Hippocampal formation (tissue), 2 donors: ENCODE data around the gene RALA.
"Not testable (repeated sequence)": the region's sequence is repeated elsewhere in the genome, so short reads cannot be mapped to it uniquely, and the experiment has no call there.

ENCODE experiments used
- DNase-seq, 2 donors: peaks; one replicate each; lab custom pipeline; 2025; lab: John Stamatoyannopoulos, UW

Gene RALA

DNA sequence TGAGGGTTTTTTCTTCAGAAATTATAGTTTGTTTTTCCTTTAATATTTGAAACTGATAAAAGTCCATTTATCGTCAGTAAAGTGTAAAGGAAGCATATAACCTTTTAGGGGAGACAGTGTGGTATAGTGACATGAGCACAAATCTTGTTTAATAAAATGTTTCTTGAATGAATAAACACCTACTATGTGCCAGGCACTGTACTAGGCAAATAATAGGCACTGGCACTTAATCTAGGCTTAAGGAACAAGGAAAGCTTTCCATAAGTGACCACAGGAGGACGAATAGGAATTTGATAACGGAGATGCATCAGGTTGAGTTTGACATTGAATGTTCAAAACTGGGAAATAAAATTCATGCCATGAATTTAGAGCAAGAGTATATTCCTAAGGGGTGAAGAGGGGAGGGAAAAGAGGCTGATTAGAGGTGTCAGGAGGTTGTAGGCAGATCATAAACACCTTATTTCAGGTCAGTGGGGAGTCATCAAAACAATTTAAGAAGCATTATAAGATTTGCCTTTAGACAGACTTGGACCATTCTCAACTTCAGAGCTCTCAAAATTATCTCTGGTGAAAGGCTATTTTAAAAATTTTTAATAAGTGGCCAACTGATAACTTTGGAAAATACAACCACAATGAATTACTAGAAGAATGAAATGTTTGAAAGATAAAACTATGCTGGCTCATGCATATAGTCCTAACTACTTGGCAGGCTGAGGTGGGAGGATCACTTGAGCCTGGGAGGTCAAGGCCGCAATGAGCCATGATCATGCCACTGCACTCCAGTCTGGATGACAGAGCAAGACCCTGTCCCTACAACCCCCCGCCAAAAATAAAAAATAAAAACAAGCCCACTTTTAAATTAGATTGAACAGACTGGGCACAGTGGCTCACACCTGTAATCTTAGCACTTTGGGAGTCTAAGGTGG lies 22.4 kb downstream of the RALA start:
- DNase-seq, result no peak

DNA sequence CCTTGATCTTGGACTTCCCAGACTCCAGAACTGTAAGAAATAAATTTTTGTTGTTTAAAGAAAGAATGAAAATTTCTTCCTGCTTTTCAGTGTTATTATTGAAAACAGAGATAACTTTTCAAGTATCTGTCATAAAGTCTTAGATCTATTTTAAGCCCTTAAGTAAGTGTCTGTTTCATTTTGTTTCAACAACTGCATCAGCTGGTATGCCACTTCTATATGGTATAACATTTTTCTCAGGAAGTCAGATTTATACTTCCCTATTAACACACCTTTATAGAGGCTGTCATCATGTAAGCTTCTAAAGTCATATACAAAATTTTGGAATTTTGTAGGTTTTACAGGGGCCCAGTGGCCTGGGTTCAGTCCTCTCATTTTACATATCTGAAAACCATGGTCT lies 24.4 kb downstream of the RALA start:
- DNase-seq, result no peak

DNA sequence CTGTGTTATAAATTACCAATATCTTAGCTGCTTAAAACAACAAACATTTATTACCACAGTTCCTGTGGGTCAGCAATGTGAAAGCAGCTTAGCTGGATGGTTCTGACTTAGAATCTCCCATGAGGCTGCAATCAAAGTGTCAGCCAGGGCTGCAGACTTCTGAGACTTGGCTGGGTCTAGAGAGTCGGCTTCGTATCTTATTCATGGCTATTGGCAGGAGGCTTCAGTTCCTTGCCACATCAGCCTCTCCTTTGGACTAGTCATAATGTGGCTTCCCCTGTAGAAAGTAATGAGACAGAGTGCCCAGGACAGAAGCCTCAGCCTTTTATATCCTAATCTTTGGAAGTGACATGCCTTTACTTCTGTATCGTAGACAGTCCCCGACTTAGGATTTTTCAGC lies 27.3 kb downstream of the RALA start:
- peak in 1 of 2 donors; percentile 1 for DNase-seq

DNA sequence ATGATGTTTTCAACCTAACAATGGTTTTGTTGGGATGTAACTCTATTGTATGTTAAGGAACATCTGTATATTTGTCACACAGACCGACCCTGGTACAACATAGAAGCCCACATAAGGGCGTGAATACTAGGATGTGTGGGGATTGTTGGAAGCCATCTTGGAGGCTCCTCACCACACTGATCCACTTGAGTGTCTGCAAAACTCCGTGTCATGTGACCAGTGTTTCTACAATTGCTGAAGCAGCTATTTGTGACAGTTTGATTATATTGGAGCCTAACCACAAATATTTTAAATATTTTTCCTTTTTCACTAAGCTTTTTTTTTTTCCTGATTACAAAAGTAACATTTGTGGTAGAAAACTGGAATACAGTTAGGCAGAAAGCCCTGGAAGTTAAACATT lies 27.9 kb downstream of the RALA start:
- no peak for DNase-seq

DNA sequence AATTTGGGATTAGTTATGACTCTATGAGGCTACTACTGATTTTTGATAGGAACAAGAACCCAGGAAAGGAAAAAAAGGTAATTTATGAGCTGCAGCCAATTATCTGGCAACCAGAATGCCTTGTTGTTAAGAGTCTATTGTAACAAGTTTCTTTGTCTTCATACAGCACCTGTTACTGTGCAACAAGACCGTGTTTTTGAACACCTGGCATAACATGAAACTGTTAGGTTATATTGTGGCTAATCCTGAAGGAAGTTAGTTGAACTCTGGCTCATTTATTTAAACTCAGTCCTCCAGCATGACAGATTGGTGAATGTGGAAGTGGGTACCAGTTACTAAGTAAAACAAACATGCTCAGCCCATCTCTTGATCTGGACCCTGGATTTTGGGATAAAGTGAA lies 33.0 kb downstream of the RALA start:
- DNase-seq, result no peak

DNA sequence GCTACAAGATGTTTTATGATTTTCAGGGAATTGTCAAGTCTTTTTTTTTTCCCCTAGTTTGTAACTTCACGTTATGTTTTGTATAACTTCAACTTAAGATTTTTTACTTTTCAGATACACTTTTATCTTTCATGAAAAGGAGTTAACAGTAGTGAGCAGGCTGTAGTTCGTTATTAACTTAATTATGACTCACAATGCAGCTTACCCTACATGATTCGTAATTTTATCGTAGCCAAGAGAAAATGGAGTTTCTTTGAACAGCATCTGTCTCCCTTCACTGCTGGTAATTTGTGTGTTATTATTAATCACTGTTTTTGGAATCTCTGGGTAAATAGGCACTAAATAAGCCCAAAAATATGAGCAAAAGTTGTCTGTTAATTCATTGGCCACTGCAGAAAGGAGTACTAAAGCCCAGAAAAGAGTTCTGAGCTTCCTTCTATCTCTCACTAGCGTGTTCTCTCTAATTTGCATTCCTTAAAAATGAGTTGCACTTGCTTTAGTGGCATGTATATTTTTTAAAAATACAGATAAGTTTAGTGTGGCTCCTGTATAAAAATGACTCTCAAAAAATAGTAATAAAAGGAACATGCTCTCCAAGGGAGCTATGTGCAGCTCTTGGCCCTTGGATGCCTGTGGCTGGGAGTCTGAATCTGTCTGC lies 36.1 kb downstream of the RALA start:
- no peak for DNase-seq

DNA sequence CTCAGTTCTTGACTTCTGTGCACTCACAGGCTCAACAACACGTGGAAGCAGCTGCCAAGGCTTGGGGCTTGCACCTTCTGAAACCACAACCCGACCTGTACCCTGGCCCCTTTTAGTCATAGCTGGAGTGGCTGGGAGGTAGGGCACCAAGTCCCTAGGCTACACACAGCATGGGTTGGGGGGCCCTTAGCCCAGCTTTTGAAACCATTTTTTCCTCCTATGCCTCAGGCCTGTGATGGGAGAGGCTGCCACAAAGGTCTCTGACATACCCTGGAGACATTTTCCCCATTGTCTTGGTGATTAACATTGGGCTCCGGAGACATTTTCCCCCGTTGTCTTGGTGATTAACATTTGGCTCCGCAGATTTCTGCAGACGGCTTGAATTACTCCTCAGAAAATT lies 38.6 kb downstream of the RALA start:
- DNase-seq, result no peak

DNA sequence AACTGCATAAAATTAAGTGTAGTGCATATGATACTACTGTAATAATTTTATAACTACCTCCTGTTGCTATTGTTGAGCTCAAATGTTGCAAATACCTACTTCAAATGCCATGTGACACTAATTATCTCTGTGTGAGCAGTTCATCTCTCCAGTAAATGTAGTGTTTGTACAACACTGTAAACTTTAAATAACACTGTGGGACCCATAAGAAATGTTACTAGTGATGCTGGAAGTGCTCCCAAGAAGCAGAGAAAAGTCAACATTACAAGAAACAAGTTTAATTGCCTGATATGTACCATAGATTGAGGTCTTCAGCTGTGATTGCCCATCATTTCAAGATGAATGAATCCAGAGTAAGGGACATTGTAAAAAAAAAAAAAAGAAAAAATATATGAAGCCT lies 39.9 kb downstream of the RALA start:
- DNase-seq, result no peak

DNA sequence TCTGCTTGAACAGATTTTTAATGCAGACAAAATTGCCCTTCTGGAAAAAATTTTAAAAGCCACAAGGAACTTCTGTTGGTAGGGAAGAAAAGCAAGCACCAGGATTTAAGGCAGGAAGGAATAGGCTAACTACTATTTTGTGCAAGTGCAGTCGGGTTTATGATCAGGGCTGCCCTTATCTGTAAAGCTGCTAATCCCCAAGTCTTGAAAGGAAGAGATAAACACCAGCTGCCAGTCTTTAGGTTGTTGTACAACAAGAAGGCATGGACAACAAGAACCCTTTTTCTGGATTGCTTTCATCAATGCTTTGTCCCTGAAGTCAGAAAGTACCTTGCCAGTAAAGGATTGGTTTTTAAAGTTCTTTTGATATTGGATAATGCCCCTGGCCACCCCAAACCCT lies 40.7 kb downstream of the RALA start:
- no peak for DNase-seq

DNA sequence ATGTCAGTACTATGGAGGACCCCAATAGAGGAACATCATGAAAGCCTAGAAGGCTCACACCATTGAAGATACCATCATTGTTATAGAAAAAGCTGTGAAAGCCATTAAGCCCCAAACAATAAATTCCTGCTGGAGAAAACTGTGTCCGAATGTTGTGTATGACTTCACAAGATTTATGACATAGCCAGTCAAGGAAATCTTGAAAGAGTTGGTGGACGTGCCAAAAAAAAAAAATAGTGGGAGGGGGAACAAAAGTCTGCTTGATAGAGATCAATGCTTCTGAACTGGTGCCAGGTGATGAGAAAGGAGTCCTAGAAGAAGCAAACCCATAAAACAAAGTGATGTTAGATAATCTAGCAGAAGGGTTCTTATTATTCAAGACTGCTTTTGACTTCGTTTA lies 41.2 kb downstream of the RALA start:
- no peak for DNase-seq

DNA sequence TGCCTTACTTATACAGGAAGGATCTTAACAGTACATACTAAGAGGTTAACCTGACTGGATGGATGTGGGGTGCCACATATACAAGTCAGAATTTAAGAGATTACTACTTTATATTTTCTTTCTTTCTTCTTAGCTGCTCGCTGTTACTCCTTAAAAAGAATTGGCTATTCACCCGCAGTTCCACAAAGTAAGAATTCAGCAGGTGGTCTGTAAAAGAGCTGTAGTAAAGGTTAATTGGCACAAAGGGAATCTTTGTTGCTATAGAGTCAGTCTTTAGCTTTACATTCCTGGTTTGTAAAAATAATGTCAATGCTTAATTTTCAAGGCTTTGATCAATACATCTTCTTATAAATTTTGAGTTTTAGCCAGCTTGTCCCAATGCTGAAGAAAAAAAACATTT lies 43.2 kb downstream of the RALA start:
- DNase-seq, result no peak

DNA sequence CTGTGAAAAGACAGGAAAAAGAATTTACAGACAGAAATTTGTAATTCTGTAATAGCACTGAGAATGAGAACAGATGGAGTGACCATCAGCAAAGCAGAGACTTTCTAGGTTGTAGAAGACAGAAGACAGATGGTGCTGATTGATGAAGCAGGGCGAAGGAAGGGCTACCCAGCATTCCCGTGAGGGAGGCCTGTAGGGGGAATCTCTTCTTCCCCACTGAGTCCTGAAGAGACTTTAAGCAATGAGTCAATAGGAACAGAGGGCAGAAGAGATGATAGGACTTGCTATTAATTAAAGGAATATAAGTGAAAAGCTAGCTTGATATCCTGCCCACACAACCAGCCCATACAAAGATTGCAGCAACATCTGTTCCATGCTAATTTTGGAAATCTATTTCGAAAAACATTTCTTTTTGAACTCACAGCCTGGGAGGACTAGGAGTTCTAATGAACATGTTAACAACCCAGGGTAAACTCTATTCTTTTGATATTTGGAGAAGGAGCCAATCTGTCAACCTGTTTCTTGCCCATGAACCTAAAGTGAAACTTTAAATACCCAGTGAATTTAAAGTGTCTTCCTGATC lies 44.1 kb downstream of the RALA start:
- DNase-seq, result no peak

DNA sequence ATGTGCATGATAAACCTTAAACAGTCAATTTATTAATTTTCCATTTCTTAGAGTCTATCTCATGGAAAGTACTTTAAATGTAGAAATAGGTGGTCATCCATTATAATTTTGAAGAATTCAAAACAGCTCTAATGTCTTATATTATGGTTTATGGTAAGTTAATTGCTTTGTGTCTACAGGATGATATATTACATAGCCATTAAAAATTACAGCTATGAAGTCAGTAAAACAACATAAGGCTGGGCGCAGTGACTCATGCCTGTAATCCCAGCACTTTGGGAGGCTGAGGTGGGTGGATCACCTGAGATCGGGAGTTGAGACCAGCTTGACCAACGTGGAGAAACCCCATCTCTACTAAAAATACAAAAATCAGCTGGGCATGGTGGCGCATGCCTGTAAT lies 44.9 kb downstream of the RALA start:
- not testable (repeated sequence) for DNase-seq

DNA sequence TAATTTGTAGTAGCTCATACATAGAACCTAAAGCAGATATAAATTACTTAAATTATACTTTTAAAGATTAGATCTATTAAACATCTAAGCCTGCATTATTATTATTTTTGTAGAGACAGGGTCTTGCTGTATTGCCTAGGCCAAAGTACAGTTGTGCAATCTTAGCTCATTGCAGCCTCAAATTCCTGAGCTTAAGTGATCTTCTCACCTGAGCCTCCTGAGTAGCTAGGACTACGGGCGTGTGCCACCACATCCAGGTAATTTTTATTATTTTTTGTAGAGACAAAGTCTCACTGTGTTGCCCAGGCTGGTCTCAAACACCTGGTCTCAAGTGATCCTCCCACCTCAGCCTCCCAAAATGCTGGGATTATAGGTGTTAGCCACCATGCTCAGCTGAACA lies 46.7 kb downstream of the RALA start:
- DNase-seq, result no peak

DNA sequence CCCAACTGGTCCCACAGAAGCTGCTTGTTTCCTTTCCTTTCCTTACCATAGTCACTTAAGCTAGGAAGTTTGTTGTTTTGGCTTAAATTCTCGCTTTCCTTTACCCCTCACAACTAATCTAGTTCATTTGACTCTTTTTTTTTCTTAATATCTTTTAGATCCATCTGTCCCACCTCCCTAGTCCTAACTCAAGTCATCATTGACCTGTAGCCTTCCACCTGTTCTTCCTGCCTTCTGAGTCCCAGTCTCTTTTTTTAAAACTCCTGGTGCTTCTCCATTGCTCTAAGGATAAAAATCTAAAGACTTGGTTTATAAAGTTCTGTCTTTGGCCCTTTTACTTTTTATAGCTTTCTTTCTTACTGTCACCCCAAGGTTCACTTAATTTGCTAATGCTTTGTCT lies 47.6 kb downstream of the RALA start:
- no peak for DNase-seq

DNA sequence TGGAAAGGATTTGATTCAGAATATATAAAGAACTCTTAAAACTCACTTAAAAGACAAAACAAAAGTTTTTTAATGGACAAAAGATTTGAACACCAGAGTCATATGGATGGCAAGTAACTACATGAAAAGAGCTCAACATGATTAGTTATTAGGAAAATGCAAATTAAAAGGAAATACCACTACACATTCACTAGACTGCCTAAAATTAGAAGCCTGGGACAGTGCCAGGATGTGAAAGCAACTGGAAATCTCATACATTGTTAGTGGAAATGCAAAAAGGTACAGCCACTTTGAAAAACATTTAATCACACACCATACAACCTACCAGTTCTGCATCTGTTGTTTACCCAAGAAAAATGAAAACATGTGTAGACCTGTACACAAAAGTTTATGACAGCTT lies 48.8 kb downstream of the RALA start:
- DNase-seq, result no peak

DNA sequence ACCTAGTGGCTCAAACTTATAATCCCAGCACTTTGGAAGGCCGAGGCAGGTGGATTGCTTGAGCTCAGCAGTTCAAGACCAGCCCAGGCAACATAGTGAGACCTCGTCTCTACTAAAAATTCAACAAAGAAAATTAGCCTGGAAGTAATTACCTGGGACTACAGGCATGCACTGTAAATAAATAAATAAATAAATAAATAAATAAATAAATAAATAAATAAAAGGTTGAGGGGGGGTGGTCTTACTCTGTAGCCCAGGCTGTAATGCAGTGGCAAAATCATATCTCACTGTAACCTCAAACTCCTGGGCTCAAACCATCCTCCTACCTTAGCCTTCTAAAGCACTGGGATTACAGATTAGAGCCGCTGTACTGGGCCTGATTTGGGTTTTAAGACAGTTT lies 50.5 kb downstream of the RALA start:
- DNase-seq, result no peak

DNA sequence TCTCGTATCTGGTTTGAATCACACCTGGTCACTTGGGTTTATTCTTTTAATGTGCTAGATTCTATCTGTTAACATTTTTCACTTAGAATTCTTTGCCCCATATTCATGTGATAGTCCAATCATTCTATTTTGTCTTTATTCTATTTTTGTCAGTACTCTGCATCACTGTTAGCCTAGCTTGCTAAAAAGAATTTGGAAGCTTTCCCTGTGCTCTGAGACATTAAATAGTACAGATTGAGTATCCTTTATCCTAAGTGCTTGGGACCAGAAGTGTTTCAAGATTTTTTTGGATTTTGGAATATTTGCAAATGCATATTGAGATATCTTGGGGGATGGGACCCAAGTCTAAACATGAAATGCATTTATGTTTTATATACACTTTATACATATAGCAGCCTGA lies 51.0 kb downstream of the RALA start:
- peak in 1 of 2 donors; percentile 15 for DNase-seq

DNA sequence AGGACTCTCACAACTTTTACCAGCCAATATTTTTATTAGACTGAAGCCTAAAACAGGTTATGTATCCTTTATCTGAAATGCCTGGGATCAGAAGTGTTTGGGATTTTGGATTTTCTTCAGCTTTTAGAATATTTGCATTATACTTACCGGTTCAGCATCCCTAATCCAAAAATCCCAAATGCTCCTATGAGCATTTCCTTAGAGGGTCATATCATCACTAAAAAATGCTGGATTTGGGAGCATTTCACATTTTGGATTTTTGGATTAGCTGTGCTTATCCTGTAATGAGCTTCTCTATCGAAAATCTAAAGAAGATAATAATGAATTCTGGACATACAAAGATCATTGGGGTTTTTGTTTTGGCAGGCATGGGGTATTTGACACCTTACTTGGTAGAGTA lies 53.0 kb downstream of the RALA start:
- DNase-seq, result no peak

DNA sequence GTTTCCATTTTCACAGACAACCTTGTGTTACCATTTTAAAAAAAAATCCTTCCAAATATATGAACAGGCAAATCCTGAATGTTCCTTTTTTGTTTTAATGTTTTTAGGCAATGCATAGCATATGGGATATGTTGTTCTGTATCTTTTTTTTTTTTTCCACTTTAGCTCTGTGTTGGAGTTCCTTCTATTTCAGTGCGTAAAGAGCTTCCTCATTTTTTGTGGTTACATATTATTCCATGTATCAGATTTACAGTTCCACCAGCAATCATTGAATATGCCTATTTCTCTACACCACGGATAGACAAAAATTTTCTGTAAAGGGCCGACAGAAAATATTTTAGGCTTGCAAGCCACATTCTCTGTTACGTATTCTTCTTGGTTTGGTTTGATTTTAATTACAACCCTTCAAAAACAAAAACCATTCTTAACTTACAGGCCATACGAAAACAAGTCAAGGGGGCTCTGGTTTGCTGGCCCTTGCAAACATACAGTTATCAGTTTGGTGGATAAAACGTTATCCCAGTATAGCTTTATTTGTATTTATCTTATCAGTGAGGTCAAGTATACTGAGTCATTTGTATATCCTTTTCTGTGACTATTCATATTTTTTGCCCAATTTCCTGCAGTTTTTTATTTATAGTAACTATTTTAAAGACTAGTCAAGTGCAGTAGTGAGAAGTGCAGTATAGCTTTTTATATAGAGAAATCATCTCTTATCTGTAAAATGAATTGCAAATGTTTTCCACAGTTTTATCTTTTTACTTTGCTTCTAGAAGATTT lies 55.7 kb downstream of the RALA start:
- DNase-seq, result no peak

DNA sequence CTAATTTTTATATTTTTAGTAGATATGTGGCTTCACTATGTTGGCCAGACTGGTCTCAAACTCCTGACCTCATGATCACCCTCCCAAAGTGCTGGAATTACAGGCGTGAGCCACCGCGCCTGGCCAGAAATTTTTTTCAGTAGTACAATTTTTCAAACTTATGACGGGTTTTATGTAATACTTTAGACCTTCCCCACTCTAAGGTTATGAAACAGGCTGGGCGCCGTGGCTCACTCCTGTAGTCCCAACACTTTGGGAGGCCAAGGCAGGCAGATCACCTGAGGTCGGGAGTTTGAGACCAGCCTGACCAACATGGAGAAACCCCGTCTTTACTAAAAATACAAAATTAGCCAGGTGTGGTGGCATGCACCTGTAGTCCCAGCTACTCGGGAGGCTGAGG lies 56.5 kb downstream of the RALA start:
- not testable (repeated sequence) for DNase-seq

DNA sequence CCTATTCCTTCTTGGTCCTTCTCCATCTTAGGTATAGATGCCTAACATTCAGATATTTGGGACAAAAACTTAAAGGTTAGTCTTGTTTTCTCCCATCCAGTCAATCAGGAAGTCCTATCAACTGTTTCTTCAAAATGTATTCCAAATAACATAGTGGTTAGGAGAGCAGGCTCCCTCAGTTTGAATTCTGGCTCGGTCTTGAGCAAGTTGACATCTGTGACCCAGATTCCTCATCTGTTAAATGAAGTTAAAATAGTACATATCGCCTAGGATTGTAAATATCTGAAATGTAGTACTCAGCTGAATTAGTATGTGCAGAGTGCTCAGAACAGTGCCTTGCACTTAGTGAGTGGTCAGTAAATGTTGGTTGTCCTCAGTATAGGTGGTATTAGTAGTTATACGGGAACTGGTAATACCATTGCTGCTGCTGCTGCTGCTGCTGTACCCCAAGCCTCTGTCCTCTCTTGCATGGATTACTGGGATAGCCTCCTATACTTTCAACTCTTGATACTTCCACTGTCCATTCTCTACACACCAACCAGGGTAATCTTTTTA lies 58.6 kb downstream of the RALA start:
- no peak for DNase-seq
